HG03342 (cell line): Measurements from ENCODE around the gene SYNGR4.

Experiments used
- ATAC-seq: cut with Tn5 transposase; IDR thresholded peaks from one replicate; pipeline ENCODE4 v1.9.1; 2021; ENCODE audit warnings: mild to moderate bottlenecking, moderate library complexity; ENCODE audit not compliant: unreplicated experiment

Gene SYNGR4

DNA sequence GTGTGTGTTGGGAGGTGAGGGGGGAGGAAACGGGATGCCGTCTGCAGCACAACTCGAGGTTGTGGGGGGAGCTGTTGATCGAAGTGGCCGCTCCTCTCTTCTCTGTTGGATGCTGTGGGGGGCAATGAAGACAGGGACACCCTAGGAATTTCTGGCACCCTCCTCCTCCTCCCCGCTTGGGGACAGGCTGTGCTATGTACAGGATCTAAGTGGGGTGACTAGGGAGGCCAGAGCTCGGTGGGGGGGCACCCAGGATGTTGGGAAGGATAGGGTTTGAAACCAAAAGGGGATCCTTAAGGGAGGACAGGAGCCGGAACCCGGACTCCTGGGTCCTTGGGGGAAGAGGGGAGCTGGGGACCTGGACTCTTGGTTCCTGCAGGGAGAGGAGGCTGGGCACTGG lies 31.3 kb downstream of the SYNGR4 start:
- ATAC-seq: no peak

DNA sequence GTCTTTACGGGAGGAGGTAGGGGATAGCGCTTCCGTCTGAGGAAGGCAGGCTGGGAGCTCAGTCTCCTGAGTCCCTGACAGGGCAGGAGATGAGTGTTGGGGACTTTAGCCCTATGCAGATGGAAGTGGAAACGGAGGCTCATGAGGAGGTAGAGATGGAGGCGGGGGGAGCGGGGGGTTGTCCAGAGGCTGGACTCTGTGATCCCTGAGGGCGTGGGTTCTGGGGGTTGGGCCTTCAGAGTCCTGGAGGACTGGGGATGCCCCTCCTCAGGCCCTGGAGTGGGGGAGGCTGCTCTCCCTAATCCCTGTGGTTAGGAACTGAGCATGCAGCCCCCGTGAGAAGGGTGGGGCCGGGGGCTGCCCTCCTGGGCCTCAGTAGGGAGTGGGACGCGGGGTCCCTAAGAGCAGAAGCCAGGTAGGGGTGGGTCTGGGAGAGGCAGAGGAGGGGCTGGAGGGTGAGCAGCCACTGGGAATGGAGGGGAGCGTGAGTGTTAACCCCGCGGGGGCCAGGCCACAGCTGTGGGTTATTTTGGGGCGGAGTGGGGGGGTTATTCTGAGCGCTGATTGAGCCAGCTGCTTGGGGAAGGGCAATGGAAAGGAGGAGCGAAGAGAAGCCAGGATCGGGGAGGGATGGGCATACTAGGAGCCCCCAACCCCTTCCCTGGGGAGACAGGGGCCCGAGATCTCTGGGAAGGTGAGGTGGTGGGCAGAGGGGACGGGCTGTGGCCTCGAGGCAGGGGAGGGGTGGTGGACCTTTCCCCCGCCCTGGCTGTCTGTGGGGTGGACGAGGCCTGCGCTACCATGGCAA lies 32.1 kb downstream of the SYNGR4 start:
- no peak for ATAC-seq

DNA sequence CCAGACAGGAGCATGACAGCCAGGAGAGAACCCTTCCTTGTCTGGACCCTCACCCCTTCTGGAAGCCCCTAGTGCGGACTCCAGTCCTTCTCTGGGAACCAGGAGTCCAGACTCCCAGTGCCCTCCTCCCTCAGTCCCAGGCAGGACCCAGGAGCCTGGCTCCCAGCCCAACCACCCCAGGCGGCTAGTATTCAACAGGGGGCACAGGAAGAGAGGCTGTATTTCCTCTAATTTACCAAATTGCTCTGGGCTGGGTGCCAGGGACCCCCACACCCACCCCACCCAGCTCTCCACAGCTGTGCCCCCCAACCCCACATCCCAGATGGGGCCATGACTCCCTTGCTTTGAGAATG lies 32.6 kb downstream of the SYNGR4 start:
- ATAC-seq: no peak

DNA sequence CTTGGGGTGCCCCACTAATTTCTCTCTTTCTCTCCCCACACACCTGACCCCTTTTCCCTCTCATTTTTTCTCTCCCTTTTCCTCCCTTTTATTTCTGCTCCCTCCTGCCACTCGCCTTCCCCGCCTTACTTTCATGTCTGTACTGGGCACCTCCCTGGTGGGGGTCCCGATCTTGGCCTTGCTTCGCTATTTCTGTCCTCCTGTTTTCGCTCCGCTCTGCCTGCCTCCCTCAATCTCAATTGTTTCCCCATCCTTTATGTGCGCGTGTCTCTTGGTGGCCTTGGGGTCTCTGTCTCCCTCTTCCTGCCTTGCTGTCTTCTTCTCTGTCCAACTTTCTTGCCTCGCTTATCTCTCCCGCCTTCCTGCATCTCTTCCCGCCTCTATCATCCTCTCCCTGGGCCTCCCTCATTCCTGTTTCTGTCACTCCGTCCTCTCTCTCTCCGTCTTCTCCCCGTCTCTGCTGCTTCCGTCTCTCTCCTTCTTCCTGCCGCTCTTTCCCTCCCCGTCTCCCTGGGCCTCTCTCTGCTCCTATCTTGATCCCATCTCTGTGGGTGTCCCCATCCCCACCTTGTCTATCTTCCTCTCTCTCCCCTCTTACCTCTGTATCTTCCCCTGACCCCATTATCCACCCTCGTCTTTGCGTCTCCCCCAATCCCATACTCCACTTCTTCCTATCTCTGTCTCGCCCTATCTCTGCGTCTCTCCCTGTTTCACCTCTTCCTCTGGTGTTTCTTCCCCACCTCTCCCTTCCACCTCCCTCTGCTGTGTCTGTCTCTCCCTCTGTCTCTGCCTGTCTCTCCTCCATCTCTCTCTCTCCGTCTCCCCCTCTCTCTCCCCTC lies 33.3 kb downstream of the SYNGR4 start:
- no peak for ATAC-seq

DNA sequence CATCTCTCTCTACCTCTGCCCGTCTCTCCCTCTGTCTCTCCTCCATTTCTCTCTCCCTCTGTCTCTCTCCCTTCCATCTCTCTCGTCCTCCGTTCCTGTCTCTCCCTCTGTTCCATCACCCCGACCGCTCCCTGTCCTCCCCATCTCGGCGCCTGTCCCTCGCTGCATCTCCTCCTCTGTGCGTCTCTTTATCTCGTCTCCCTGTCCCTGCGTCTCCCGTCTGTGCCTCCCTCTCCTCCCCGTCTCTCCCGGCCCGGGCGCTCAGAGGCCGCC lies 33.9 kb downstream of the SYNGR4 start:
- no peak for ATAC-seq

DNA sequence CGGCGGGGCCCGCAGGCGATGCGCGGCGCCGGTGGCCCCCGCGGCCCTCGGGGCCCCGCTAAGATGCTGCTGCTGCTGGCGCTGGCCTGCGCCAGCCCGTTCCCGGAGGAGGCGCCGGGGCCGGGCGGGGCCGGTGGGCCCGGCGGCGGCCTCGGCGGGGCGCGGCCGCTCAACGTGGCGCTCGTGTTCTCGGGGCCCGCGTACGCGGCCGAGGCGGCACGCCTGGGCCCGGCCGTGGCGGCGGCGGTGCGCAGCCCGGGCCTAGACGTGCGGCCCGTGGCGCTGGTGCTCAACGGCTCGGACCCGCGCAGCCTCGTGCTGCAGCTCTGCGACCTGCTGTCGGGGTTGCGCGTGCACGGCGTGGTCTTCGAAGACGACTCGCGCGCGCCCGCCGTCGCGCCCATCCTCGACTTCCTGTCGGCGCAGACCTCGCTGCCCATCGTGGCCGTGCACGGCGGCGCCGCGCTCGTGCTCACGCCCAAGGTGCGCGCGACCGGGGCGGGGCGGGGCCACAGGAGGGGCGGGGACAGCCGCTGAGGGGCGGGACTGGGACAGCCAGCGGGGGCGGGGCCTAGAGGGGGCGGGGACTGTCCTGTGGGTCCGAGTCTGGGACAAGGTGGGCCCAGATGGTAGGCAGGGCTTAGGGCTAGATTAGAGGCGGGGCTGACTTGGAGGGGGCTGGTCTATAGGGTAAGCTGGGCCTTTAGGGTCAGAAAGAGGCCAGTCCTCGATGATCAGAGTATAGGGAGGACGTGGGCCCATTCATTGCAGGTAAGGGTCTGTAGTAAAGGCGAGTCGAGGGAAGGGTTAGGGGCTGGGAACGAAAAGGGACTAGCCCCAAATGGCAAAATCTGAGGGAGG lies 34.4 kb downstream of the SYNGR4 start:
- peak; percentile 58 for ATAC-seq

DNA sequence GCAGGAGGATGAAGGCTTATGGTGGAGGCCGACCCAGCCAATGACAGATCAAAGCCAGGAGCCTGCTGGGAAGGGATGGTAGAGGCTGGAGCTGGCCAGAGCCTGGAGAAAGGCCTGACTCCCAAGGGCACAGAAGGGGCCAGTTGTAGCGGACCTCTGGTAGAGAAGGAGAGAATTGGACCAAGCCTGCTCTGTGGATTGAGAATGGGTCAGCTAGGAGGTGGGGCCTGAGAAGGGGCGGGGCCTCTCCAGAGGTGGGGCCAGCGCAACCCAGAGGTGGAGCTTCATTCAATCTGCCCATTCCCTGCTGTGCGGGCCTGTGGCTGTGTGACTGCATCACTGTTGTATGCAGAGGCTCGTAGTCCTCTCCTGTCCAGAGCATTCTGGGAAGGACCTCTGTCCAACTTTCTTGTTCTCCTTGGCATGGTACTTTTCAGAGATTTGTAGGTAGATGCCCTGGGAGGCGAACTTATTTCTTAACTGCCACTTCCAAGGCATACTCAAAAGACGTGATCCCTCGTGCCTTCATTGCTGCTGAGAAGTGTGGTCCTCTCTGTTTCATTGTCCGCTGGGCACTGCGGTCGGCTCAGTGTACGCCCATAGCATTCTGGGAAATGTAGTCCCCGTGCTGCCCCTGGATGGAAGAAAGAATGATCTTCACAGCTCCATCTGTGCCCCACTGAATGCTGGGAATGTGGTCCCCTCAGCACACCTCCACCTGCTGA lies 36.0 kb downstream of the SYNGR4 start:
- ATAC-seq: no peak

DNA sequence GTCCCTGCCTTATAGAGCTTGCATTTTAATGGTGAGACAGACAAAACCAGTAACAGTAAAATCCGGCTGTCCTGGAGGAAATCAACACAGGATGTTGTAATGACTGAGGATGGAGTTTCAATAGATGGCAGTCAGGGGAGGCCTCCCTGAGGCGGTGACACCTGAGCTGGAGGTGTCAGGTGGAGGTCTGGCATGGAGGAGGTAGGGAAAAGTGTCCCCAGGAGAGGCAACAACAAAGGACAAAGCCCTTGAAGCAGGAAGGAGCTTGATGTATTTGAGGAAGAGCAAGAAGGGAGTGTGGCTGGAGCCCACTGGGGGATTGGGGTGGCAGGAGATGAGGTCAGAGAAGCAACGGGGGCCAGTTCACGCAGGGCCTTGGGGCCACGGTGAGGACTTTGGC lies 37.1 kb downstream of the SYNGR4 start:
- no peak for ATAC-seq

DNA sequence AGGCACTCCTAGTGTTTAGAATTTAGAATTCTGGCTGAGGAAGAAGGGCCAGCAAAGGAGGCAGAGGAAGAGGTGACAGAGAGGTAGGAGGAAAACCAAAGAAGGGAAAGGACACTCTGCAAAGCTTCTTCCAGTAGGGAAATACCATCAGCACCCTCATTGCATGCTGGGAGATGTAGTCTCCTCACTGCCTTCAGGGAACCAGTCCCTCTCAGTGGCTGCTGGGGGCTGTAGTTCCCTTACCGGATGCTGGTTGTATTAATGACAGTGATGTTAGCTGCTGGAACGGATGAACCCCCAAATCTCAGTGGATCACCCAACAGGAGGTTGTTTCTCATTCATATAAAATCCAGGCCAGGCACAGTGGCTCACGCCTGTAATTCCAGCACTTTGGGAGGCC lies 39.4 kb downstream of the SYNGR4 start:
- ATAC-seq: peak; percentile 48

DNA sequence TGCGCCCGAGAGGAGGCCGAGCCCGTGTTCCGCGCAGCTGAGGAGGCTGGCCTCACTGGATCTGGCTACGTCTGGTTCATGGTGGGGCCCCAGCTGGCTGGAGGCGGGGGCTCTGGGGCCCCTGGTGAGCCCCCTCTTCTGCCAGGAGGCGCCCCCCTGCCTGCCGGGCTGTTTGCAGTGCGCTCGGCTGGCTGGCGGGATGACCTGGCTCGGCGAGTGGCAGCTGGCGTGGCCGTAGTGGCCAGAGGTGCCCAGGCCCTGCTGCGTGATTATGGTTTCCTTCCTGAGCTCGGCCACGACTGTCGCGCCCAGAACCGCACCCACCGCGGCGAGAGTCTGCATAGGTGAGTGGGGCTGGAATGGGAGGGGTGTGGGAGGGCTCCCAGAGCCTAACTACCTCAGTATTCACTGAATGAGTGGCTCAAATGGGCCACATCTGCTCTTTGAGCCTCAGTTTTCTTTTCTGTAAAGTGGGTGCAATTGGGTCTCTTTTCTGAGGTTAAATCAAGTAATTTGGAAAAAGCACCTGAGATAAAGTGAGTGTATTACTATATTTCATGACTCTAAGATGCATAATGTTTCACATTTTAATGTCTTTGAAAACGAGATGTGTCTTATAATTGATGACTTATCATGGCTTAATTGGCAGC lies 41.0 kb downstream of the SYNGR4 start:
- no peak for ATAC-seq

DNA sequence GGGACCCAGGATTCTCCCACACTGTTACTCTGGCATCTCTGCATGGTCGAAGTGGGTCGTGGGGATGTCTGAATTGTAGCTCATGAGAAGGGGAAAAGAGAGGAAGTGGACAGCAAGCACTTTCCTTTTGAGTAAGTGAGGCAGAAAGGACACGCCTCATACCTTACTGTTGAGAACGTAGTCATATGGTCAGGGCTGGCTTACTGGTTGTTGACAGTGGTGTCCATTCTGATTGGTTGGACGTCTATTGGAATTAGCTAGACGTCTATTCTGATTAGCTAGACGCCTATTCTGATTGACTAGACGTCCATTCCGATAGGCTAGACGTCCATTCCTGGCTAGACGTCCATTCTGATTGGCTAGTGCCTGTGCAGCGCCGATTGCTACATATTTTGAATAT lies 41.7 kb downstream of the SYNGR4 start:
- no peak for ATAC-seq

DNA sequence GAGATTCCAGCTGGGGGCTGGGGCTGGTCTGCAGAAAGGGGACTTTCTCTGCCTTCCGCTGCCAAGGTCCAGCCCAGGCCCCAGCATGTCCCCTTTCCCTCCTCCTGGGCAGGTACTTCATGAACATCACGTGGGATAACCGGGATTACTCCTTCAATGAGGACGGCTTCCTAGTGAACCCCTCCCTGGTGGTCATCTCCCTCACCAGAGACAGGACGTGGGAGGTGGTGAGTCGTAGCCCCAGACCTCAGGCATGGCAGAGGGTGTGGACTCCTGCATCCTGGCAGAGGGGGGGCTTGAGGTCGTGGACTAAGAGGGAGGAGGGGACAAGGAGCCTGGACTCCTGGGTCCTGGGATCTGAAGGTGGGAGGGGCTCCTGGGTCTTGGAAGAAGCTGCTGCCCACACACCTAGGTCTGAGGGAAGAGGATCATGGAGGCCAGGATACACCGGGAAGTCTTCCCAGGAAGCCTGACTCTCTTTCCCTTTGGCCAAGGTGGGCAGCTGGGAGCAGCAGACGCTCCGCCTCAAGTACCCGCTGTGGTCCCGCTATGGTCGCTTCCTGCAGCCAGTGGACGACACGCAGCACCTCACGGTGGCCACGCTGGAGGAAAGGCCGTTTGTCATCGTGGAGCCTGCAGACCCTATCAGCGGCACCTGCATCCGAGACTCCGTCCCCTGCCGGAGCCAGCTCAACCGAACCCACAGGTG lies 49.9 kb downstream of the SYNGR4 start:
- ATAC-seq: no peak

DNA sequence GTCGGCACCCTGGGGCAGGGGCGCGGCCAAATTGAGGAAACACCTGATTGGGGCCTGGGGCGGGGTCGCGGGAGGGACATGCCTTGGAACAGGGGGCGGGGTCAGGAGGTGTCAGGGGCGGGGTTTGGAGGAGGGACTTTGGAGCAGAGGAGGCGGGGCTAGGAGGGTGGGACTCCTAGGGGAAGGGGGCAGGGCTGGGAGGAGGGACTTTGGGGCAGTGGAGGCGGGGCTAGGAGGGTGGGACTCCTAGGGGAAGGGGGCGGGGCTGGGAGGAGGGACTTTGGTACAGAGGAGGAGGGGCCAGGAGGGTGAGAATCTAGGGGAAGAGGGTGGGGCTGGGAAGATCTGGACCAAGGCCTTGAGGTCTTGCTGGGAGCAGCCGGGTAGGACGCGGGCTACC lies 51.2 kb downstream of the SYNGR4 start:
- no peak for ATAC-seq

DNA sequence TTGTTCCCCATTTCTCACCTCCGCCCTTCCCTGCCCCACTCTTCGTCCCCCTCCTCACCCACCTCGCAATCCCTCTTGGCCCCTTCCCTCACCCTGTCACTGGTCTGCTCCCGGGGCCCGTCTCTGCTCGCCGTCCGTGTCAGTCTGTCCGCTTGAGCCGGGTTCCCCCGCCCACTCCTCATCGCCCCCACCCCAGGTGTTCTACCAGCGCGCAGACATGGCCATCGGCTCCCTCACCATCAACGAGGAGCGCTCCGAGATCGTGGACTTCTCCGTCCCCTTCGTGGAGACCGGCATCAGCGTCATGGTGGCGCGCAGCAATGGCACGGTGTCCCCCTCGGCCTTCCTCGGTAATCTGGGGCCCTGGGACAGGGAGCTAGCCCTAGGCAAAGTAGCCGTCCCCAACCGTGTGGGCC lies 51.6 kb downstream of the SYNGR4 start:
- no peak for ATAC-seq

DNA sequence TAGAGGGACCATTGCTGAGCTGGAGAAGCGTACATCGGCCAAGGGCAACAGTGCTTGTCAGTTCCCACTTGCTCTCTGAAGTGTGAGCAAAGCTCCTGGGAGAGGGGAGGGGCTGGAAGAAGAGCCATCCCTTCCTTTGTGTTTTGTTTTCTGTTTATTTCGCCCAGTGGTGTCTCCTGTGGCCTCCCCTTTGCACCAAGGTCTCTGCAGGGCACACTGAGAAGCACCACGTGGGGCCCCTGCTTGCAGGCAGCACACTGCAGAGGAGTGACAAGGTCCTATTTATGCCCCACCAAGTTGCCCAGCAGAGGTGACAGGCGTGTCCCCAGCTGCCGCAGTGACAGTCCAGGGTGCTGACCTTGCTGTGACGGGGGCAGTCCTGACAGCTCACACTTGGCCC lies 53.3 kb downstream of the SYNGR4 start:
- ATAC-seq: no peak

DNA sequence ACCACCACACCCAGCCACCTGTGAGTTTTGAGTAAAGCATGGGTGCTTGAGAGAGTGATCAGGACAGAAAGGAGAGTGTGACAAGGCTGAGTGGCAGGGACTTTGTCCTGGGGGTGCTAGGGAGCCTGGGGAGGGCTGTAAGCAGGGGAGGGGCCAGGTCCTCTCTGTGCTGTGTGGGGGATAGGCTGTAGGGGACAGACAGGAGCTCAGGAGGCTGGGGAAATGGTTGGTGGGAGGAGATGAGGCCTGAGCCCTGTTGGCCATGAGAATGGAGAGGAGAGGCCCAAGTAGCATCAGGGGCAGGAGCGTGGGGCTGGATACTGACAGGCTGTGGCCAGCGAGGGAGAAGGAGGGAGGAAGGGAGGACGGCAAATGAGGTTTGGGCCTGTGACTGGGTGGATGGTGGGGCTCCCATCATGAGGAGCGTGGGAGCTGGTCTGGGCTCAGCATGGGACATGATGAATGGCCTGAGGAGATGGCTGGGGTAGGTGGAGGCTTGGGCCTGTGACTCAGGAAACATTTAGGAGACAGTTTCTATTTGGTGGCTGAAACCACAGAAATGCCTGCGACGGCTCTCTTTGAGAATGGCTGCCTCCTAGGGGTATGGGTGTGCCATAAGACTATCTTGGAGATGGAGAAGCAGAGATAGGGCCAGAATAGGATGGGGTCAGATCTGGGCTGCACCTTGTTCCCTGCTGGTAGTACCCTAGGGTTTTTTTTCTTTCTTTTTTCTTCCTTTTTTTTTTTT lies 54.3 kb downstream of the SYNGR4 start:
- no peak for ATAC-seq

DNA sequence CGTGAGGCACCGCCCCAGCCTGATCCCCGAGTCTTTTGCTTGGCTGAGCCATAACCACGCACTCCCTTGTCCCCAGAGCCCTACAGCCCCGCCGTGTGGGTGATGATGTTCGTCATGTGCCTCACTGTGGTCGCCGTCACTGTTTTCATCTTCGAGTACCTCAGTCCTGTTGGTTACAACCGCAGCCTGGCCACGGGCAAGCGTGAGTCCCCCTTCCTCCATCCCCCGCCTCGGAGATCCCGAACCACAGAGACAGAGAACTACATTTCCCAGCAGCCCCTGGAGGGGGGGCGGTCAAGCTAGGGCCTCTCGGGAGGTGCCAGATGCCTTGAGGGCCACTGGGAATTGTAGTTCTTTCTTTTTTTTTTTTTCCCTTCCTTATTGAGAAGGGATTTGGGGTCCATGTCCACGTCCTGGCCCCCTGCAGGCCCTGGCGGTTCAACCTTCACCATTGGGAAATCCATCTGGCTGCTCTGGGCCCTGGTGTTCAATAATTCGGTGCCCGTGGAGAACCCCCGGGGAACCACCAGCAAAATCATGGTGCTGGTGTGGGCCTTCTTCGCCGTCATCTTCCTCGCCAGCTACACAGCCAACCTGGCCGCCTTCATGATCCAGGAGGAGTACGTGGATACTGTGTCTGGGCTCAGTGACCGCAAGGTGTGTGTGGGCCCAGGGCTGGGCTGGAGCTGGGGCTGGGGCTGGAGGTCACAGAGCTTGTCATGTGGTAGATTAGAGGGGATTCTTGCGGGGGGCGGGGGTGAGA lies 55.2 kb downstream of the SYNGR4 start:
- ATAC-seq: no peak

DNA sequence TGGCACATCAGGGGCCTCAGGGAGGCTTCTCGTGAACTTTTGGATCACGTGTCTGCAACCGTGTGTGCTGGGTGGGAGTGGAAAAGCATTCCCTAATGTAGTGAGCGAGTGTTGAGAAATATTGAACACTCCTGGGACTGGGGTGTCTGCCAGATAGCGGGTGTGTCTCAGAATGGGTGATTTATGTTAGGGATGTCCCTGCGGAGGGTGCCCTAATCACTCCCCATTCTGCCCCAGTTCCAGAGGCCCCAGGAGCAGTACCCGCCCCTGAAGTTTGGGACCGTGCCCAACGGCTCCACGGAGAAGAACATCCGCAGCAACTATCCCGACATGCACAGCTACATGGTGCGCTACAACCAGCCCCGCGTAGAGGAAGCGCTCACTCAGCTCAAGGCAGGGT lies 57.4 kb downstream of the SYNGR4 start:
- ATAC-seq: no peak
